Measurements from ENCODE around the gene PTPA.

DNA sequence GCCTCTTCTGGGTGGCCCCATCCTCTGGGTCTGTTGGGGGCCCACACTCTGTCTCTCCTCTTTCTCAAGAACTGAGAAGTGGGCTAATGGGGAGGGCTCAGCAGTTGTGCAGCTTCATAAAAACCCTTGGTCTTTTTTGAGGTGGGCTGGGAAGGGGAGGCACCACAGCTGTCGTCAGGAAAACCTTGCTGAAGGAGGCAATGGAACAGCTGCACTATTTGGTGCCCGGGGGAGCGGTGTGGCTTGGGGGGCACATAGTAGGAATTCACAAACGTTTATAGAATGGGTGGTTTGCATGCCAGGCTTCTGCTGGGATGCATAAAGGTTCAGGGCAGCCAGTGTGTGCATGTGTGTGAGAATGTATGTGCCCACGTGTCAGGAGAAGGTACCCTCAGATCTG, 70.0 kb downstream of the PTPA start:
- TF ChIP-seq, protein P1, sequence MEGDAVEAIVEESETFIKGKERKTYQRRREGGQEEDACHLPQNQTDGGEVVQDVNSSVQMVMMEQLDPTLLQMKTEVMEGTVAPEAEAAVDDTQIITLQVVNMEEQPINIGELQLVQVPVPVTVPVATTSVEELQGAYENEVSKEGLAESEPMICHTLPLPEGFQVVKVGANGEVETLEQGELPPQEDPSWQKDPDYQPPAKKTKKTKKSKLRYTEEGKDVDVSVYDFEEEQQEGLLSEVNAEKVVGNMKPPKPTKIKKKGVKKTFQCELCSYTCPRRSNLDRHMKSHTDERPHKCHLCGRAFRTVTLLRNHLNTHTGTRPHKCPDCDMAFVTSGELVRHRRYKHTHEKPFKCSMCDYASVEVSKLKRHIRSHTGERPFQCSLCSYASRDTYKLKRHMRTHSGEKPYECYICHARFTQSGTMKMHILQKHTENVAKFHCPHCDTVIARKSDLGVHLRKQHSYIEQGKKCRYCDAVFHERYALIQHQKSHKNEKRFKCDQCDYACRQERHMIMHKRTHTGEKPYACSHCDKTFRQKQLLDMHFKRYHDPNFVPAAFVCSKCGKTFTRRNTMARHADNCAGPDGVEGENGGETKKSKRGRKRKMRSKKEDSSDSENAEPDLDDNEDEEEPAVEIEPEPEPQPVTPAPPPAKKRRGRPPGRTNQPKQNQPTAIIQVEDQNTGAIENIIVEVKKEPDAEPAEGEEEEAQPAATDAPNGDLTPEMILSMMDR (IDR thresholded peaks at IDR 0.05; ENCODE audit: low read depth, low read length) = no peak
- no peak for TF ChIP-seq POLR2A (IDR thresholded peaks at IDR 0.05; ENCODE audit: extremely low read depth, insufficient read length)
- TF ChIP-seq, protein P2, sequence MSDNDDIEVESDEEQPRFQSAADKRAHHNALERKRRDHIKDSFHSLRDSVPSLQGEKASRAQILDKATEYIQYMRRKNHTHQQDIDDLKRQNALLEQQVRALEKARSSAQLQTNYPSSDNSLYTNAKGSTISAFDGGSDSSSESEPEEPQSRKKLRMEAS (IDR thresholded peaks at IDR 0.05; ENCODE audit: low read depth, low read length) = no peak
